Activated T-cell treated with anti-CD3 and anti-CD28 coated beads for 1 hour (primary cell): ENCODE data around the gene BTBD1.

Source experiments
- DNase-seq: peaks from one replicate; pipeline ENCODE4 v3.0.0-alpha.2; 2020; ENCODE audit warnings: low read depth

The BTBD1 gene

GRCh38 chr15:82986442-82986780 is 80.6 kb downstream of the BTBD1 start:
- DNase-seq: peak; percentile 2

GRCh38 chr15:82985688-82986441 is 81.2 kb downstream of the BTBD1 start, which contains the start of gene RAMAC:
TSS of gene RAMAC (plus strand) at chr15:82986210. CDS start at chr15:82989019, 2,809 bp downstream.
- peak; percentile 86 for DNase-seq

- DNase-seq: no peak
Measured at GRCh38 chr15:82980981-82981380, 86.1 kb downstream of the BTBD1 start.

- no peak for DNase-seq
Measured at GRCh38 chr15:82979726-82980125, 87.3 kb downstream of the BTBD1 start.

- DNase-seq: no peak
Measured at GRCh38 chr15:82978438-82978837, 88.6 kb downstream of the BTBD1 start.

- DNase-seq: no peak
Measured at GRCh38 chr15:82977076-82977475, 90.0 kb downstream of the BTBD1 start.

GRCh38 chr15:82972990-82973389 is 94.1 kb downstream of the BTBD1 start:
- no peak for DNase-seq

- DNase-seq: no peak
Measured at GRCh38 chr15:82971218-82971984, 95.7 kb downstream of the BTBD1 start.

- no peak for DNase-seq
Measured at GRCh38 chr15:82970696-82971095, 96.4 kb downstream of the BTBD1 start.

- DNase-seq: no peak
Measured at GRCh38 chr15:82970078-82970686, 96.9 kb downstream of the BTBD1 start.

- no peak for DNase-seq
Measured at GRCh38 chr15:82969353-82969752, 97.7 kb downstream of the BTBD1 start.

GRCh38 chr15:82968066-82968465 is 99.0 kb downstream of the BTBD1 start:
- DNase-seq: no peak

- DNase-seq: no peak
Measured at GRCh38 chr15:82966671-82967071, 100.4 kb downstream of the BTBD1 start.
